NCI-H1105 (cell line): ENCODE data around the gene ISCA2.
"Not testable (repeated sequence)": the region's sequence is repeated elsewhere in the genome, so short reads cannot be mapped to it uniquely, and the experiment has no call there.

Experiments used
- DNase-seq: peaks from one replicate; lab custom pipeline; 2025; lab: John Stamatoyannopoulos, UW

ISCA2 gene

DNA sequence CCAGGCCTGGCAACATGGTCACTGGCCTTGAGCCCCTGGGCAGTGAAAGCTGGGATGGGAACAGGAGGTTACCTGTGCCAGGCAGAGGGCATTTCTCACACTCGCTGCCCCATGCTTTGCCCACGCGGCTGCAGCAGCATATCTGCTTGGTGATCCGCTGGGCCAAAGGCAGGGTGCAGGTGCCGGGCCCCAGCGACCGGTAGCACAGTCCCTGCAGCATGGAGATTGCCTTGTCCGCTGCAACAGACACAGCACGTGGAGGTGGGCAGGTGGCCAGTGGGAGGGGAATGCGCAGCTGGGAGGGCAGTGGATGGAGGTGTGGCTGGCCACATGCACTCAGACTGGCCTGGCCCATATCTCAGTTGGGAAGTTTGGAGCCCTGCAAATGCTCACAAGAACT, 35.3 kb downstream of the ISCA2 start:
- no peak for DNase-seq

- no peak for DNase-seq
Measured at GRCh38 chr14:74531006-74531405, 37.4 kb downstream of the ISCA2 start.

- DNase-seq: no peak
Measured at GRCh38 chr14:74531467-74531866, 37.9 kb downstream of the ISCA2 start.

DNA sequence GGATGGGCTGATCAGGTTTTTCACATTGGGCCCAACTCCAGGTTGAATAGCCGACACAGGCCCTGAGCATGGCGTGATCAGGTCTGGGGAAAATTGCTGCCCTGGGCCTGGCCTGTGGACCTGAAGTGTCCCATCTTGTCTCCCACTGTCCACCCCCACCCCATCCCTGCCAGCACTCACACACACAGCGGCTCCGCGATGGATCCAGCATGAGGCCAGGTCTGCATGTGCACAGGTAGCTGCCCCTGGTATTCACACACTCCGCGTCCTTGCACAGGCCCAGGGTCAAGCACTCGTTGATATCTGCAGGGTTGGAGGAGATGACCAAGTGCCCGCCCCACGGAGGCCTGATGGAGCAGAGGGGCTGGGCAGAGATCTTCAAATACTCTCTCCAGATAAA, 38.7 kb downstream of the ISCA2 start:
- DNase-seq: no peak

DNA sequence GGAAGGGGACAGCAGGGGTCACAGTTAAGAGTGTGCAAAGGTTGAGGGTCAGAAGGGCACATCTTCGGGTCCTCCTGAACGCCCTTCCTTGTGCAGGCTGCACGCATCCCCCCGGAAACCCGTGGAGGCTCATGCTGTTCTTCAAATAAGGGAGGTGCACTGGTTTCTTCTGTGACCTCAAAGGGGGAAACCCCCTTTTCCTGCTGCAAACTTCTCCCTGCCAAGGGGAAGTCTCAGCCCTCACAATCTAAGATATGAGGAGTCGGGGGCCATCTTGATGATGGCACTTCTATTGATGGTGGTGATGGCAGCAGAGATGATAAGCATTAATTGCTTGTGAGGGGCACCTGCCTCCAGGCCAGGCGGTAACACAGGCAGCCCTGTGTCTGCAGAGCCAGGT, 40.0 kb downstream of the ISCA2 start:
- DNase-seq: no peak

GRCh38 chr14:74535756-74536325, 42.3 kb downstream of the ISCA2 start:
- DNase-seq: no peak

GRCh38 chr14:74536336-74536735, 42.8 kb downstream of the ISCA2 start:
- not testable (repeated sequence) for DNase-seq

DNA sequence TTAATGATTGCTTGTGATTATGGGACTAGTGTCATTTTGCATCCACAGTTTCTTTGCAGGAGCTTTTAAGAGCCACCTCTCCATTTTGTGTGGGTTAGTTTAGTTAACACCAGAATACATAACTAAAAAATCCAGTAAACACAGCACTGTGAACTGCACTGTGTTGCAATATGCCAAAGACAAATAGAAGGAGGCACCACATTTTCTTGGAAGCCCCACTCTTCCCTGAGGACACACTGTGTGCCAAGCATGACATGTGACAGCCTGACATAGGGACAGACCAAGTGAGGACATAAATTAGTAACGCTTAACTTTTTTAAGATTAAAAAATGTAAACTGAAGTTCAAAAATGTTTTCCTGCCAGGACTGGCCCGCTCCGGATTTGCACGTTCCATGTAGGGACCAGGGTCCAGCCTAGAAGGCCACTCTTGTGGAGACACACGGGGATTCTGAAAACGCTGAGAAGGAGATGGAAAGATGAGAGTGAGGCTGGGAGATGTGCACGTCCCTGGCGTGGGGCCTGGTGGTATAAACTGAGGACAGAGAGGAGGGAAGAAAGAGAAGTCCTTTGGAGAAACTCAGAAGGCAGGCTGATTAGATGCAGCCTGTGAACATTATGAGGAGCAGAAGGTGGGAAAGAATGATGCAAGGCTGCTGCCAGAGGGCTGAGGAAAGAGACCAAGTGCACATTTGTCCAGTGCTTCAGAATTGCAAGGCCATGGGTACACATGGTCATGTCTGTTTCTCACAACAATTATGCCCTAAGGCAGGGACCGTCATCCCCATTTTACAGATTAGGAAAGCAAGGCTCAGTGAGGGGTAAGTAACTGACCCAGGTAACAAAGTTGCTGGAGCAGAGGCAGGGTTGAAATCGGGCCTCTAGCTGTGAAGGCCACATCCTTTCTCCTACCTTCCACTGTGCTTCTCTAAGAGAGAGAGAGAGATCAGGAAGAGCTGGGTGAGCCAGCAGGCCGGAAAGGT, 45.1 kb downstream of the ISCA2 start:
- no peak for DNase-seq

DNA sequence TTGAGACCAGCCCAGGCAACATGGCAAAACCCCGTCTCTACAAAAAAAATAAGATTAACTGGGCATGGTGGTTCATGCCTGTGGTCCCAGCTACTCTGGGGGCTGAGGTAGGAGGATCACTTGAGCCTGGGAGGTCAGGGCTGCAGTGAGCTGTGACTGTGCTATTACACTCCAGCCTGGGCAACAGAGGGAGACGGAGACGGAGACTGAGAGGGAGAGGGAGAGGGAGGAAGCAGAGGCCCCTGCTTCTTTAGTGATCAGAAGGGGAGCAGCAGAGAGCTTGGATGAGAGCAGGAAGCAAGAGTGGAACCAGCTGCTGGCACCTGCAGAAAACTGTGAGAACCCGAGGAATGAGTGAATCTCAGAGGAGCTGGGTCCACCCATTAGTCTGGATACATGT, 45.9 kb downstream of the ISCA2 start:
- no peak for DNase-seq

DNA sequence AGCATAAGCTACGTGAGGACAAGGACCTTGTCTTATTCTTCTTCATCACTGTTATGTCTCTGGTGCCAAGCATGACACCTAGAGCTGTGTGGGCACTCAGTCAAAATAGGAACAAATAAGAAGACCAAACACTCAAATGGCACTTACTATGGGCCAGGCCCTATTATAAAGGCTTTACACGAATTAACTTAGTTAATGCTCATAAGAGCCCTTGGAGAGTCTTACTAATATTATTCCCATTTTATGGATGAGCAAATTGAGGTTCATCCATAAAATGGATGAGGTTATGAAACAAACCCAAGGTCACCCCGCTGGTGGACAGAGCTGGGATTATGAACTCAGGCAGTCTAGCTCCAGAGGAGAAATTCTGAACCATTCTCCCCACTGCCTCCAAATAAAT, 47.7 kb downstream of the ISCA2 start:
- no peak for DNase-seq

- no peak for DNase-seq
Measured at GRCh38 chr14:74542056-74542685, 48.6 kb downstream of the ISCA2 start.

DNA sequence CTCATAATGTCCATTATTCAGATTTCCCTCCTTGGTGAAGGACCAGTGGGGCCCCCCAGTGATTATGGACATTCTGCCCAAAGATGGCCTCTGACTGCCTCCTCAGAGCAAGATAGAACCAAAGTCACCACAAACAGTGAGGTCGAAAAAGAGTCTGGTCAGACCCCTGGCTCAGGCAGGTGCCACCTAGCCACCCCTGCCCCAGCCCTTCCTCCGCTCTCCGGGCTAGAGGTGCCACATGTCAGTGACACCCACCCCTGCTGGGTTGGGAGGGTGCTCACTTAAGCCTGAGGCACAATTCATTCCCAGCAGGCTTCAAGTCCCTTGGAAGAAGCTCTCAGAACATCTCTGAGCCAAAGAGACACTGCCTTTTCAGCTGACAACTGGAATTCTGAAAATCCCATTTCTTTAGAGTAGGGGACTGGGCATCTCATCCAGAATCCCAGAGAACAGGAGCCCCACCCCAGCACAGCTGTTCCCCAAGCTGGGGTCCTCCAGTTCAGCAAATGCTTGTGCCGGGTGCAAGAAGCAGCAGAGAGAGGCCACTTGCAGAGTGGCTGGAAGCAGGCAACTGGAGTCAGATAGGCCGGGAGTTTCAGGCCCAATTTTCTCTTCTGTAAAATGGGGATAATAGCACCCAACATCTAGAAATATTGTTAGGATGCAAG, 50.3 kb downstream of the ISCA2 start:
- no peak for DNase-seq

DNA sequence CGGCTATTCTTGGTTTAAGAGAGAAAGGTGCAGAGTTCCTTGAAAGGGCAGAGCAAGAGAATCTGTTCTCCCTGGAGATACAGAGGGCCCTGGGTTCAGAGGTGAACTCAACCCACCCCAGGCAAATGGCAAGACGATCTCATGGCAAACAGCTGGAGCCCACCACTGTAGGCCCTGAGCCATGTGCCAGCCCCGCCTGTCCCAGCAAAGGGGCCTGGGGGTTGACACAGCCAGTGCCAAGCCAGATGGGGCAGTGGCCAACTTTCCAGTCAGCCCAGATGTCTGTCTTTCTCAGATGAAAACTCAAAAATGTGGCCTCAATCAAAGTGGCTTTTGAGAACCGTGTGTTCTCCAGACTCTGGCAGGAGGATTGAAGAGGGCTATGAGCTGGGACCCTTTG, 51.8 kb downstream of the ISCA2 start:
- no peak for DNase-seq

- DNase-seq: no peak
Measured at GRCh38 chr14:74546416-74546815, 52.9 kb downstream of the ISCA2 start.
